Stimulated activated CD8-positive, alpha-beta memory T cell treated with anti-CD3 and anti-CD28 coated beads, Interleukin-12 subunit alpha, Interleukin-12 subunit beta, amount 100 ng/mL, for 1 hour (primary cell): ENCODE results near the gene FILIP1.

Experiments used
- DNase-seq: peaks from one replicate; pipeline ENCODE4 v3.0.0-alpha.2; 2020; ENCODE audit warnings: low read depth

Gene FILIP1

DNA sequence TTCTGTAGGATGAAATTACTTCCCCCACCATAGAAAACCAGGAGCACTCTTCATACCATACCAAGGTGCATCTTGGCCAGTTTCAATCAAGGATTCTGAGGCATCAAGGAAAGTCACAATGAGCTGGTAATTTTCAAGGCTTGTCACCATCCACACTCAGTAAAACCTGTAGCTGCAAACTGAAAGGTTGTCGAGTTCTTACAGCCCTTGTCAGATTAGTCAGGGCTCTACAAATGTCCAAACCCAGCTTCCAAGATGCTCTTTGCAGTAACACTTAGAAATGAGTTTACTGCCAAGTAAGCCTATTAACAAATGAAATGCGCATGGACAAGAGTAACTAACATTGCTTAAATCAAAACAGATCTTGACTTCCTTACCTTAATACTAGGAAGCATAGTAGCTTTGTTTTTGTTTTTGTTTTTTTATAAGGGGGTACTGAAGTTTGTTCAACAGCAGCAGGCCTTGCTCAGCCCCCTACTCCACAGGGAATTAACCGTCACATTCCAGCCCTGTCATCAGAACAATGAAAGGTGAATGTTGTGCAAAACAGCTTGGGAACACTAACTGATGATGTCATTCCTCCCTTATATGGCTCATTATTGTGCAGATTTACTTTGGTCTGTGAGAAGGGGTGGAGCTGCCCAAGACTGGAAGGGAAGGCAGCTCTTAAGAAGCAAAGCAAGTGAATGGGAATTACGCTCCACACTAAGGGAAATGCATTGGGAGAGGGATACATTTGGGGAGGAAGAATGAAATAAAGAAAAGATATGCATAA, 159.1 kb downstream of the FILIP1 start:
- DNase-seq, result no peak

DNA sequence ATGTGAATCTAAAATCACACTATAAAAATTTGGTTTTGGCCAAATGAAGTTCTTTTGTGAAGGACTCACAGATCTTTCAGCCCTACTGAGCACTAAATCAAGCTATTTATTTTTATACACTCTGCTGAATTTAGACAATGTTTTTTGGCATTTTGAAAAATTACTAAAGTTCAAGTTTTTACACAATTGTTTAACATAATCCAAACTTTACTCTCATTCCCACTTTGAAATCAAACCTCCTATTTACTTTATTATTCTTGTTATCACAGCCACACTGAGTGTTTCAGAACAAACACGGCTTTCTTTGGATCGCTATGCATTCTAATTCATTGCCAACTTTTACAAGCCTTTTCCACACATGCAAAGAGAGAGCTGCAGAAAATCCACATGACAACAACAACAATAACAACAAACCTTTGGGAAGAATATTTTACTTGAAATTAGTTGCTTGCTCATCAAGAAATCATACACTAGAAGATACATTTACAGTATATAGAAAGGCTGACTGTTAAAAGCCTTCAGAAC, 159.9 kb downstream of the FILIP1 start:
- DNase-seq, result no peak

DNA sequence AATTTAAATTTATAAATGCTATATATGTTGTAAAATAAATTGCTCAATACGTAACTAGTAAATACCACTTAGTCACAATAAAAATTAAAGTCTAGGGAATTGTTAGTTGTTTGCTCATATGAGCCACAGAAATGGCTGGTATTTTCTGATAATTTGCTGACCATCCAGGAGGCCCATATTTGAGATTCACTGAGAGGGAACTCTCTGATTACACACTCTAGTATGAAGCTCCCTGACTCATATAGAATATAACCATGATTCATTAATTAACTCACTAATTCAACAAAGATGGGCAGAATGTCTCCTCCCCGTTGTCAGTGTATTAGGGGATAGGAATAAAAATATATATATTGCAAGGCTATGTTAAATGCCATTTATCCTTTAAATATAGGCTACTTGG, 162.4 kb downstream of the FILIP1 start:
- DNase-seq, result no peak

DNA sequence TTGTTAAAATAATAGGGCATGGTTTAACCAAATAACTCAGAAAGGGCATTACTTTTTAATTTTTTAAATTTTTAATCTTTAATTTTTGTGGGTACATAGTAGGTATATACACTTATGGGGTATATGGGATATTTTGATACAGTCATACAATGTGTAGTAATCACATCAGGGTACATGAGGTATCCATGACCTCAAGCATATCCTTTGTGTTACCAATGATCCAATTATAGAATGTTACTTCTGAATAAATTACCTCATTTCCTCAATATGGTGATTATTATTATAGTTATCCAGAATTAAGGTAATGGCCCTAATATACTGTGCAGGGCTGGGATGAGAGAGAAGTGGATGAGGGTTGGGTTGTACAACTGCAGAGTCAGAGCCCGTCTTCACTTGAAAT, 163.9 kb downstream of the FILIP1 start:
- no peak for DNase-seq

DNA sequence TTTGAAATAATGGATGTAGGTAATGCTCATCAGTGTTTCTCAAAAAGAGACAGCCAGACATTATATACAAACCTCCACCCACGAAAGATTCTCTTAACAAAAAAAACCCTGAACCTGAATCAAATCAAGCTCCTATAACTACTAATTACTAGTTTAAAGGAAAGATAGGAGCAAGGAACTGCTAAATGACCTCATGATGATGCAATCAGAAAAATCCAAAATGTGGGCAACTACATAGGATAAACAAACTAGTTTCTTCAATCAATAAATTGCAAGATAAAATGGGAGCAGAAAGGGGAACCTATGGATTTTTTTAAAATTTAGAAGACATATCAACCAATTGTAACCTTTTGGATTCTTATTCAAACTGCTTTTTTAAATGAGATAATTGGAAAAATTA, 165.8 kb downstream of the FILIP1 start:
- no peak for DNase-seq

DNA sequence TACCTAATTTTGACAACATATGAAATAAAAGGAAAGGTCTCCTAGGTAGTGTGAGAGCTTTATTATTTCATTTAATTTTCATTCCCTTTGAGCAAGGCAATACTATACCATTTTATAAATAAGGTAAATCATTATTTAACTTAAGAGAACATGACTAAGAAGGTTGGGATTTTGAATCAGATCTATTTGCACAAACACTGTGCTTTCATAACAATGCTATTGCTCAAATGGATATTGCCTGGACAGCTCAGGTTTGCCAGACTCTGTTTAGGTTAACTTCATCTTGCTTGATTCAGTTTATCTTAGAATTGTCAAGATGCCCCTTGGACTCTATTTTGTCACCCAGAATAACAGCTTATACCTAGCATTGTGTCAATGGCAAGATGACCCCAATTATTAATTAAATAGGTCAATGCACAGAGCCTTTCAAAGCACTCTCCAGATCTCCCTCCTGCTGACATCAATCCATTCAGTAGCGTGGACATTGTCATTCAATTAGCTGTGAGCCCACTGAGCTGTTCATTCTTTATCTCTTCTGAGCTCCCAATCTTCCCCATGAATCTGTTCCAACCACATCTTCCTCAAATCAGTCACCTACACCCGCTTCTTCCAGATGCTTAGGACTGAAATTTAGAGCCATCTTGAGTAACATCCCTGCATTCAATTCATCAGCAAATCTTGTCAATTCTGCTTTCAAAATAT, 166.9 kb downstream of the FILIP1 start:
- DNase-seq, result no peak

DNA sequence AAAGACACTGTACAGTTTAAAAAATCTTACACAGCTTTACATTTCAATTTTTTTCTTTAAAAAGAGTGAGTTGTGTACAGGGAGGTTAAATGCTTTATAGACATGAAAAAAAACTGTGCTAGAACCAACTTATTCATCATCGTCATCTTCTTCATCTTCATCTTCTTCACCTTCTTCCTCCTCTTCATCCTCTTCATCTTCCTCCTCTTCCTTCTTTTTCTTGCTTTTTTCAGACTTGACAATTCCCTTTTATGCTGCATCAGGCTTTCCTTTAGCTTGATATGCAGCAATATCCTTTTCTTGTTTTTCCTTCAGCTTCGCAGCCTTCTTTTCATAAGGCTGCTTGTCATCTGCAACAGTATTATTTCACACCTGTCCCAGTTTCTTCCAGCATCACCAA, 174.7 kb downstream of the FILIP1 start:
- no peak for DNase-seq

DNA sequence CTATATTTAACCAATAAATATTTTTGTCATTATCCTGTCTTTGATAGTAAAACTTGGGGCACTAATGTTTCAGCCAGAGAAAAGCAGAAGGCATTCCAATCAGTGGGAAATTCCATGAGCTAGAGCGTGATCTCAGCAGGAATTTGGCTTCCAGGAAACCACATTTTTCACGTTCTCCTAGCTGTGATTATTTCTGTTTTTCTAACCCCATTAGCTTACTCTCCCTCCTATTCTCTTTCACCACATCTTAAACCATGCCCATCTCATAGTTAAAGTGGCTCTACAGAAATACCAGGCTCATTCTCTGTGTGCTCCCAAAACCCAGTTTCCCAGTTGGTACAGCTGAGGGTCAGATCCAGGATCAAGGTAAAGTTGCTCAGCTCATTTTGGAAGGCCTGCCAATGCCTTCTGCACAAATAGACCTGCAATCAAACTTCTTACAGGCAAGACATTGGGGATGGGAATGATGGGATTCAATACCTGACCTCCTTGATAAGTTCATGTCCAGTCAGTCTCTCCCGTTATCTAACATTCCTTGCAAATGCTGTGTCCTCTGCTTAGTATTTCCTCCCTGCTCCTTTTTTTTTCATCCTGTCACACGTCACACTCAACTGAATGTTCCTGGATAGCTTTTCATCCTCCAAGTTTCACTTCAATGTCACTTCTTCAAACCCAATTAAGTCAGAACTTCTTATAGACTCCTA, 175.9 kb downstream of the FILIP1 start:
- DNase-seq, result no peak

DNA sequence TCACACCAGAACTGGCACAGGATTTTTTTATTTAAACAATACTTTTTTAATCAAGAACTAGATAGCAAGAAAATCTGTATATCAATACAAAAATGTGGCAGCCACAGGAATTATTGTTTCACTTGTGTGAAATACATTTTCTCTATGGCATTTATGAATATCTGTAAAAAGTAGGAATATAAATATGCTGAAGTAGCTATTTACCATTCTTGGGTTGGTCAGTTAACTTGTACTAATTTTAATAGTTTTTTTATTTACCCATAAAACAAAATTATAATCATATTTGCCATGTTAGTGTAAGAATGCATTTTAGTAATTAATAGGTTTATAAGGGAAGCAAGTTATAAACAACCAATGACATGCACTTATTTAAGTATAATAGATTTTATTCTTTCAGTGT, 177.6 kb downstream of the FILIP1 start:
- no peak for DNase-seq

DNA sequence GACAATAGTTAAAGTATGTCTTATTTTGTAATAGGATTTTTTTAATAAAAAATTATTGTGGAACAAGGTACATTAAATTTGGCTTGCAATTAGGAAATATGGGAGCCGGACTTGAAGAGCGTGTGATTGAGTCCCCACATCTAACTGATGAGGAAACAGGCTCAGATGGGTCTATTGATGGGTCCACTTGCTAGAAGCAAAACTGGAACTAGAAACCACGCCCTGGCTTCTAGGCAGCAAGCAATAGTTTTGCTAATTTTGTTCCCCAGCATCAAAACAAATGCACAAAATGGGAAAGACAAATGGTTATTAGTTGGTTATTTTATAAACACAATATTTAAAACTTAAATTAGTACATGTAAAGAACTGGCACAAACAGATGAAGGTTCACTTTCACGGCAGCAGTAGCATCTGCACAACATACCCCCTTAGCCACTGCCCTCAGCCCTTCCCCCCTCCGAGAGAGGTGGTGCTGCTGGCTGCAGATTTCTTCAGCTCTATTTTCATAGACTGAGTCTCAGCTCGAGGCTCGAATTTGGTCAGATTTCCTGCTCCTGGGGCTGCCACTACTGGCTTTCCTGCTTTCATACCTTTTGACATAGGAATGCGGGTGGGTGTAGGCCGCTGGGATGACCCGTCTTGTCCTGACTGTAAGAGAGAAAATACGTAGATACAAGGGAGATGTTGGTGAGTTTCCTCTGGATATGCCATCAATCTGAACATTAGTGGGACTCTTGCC, 185.2 kb downstream of the FILIP1 start:
- DNase-seq, result no peak

DNA sequence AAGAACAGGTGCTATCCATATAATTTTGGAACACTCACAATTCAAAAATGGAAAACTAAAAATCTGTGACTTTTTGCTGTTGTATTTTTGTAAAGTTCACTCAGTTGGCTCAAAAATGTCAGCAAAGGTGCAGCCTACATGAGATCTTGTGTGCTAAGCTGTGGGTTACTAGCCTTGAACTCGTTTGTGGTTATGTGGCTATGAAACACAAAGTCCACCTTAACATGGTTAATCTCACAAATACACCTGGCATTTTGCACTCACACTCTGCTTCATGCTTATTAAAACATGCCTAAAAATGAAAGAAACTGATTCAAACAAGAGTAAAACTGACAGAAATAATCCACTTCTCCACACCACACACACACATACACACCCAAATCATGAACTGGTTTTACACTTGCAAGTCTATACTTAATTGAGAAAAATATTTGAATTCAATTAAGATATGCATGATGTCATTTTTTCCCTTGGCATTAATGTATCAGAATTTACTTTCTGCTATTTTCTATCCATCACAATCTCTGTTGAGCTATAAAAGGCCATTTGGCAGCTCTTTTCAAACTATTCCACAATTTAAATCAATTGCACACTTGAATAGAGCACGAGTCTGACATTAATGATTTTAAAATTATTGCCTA, 186.1 kb downstream of the FILIP1 start:
- DNase-seq, result no peak

DNA sequence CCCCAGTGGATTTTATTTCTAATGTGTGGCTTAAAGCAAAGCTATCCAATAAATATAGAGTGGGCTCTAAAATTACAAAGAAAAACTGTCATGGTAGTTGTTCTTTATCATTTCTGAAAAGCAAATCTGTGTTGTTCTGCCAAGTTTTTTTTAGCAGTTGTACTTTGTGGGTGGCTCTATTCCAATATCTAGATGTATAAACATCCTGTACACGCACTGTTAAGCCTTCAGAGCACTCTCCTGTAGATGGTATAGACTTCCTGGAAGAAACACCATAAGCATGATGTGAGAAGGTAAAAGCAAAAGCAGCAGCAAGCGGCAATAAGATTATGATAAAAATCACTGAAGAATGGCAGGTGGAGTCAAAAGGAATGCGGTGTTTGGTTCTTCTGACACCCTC, 187.5 kb downstream of the FILIP1 start:
- no peak for DNase-seq

DNA sequence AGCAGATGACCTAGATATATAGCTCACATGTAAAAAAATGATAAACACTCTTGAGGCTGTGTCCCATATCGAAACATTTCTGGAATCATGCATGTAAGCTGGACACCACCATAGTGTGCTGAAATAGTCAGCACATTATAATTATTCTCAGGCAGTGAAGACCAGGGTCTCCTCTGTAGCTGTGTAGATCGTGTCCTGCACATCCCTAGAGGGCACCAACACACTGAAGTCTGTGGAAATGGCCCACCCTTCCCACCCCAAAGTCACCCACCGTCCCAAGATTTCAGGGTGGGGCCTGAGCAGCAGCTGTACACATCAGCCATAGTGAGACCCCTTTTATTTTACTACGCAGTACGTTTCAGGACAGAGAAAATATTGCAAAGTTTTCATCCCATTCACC, 188.0 kb downstream of the FILIP1 start:
- no peak for DNase-seq

DNA sequence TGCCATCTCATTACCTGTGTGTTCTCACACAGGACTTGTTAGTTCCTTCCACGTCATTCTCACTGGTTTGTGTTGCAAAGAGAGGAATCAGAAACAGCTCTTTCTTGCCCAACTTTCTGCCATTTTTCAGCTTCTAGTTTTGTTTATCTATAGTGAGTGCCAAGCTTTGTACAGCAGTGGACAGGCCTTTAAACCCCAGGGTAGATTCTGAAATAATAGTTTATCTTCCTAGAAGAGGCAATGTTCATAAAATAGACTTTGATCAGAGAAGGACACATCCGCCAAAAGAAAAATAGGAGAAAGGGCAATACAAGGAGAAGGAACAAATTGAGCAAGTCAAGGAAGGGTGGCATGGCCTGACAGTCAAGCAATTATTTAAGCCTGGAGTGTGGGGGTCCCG, 191.3 kb downstream of the FILIP1 start:
- no peak for DNase-seq

DNA sequence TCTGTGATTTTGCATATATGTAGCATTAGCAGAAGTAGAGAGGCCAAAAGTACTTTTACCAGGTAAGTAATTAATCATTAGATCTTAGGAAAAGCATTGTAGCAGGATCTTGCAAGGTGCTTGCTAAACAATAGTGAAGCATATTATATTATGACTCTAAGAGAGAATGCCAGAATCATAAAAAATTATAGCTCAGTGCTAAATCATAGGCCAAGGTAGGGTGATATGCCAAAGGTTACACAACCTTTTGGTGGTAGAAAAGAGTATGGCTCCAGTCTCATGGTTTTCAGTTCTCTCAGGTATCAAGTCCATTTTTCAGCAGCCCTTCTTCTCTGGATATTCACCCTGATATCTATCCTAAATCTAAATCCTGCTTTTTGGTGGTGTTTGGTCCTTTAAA, 192.1 kb downstream of the FILIP1 start:
- DNase-seq, result no peak

DNA sequence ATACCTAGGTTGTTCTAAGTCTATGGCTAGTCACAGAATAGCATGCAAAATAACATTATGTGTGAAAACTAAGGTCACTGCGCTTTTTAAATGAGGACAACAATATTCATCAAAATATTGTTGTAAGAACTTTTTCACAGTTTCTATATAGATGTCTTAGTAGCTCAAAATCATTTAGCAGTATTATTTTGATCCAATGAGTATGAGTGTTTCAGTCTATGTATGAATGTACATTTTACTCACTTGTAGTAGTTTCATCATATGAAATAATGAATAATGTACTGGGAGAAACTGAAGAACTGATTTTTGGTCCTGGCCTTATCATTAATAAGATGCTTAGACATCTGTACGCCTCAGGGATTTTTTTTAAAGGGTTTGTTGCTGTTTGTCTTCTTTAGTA, 192.5 kb downstream of the FILIP1 start:
- no peak for DNase-seq

DNA sequence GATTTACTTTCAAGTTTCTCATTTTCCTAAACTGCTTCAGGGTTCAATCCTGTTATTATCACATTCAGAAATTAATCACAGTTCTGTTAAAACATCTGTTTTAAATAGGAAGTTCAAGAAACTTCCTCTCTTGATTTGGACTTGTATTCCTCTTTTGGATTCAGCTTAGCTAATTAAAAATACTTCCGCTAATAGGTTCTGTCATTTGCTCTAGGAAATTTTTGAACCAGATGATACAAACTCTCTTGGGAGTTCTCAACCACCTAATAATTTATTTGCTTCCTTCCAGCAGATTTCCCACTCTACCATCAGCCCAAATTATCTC, 193.1 kb downstream of the FILIP1 start:
- DNase-seq, result no peak

DNA sequence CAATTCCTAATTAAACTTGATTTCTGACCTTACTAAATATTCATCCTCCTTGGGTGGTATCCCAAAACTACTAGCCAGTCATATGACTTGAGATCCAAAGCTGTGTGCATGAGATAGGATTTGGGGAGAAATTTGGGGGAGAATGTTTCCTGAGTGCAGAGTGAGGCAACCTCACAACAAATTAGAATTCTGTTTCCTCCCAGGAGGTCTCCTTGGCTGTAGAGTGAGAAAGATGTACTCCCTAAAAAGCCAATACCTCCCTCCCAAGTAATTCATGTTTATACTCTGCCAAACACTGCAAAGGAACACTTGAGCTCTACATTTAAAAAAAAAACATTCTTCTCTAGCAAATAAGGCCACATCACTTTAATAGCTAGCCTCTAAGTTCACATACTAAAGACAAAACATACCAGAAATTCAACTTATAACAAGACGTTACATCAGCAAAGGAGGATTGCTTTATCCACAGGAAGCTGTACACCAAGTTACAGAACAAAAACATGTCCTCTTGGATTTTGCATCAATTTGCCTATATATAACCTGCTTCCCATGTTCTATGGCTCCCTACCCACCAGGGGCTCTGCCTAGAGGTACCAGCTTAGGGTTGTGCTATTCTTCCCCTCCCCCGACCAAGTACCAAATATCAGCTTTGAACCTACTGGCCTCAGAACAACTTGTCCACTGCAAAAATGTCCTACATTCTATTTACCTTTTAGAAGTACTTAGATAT, 193.6 kb downstream of the FILIP1 start:
- no peak for DNase-seq

DNA sequence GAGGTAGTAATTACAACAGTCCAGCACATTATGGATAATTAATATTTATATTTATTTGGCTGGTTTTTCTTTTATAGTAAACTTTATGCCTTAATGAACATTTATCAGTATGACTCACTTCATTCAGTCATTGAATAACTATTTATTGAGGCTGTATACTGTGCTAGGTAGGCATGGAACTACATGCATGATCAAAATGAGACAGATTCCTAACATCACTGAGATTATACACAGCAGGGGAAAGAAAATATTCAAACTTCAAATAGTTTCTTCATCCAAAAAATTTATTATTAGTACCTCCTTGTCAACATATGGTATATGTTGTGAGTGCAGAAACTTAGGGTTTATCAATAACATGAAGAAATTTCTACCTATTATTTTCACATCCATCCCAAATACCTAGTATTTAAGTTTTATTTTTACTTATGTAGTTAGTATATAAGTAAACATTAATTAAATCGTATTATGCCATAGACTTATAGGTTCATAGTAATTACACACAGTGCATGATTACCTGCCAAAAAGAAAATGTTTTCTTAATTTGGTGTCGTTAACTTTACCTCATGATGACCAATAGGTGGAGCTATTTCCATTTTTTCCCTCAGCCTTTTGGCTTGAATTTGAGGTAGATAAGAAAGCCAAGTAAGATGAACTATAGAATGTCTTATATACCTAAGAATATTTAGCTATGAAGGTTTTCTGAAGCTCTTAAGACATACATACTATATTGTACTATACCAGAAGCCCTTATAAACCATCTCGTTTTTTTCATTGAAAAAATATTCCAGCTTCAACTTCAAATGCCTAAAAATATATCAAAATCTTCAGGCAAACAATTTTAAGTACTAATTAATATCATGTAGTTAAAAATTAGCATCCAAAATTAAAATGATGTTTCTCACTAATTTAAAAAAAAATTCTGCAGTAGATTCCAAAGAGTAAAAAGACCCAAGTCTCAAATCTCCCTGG, 196.5 kb downstream of the FILIP1 start:
- no peak for DNase-seq

DNA sequence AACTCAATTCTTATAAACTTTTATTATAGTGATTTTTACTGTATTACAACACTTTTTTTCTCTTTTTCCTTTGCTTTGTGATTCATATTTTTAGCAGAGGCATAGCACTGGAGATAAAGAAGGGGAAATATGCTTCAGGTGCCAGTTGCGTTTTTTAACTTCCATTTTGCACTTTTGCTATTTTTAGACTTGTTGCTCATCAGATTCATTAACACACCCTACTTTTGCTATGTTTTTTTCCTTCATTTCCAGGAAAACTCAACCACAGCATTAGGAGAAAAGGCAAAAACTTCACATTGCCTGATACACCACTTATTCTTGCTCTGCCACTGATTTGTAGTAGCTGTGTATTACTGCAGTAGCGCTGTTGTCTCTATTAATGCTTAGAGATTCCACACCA, 201.0 kb downstream of the FILIP1 start:
- no peak for DNase-seq
